B cell (primary cell): Measurements from ENCODE around the gene NFKBIZ. TPM values are rescaled to one million over a fixed set of nuclear protein-coding genes. Genes with fewer than 3 reads are reported as not detected.

ENCODE experiments used
- ATAC-seq: fragments of 200-7000 bp; cut with Tn5 transposase; one replicate; pipeline ENCODE4 v1.10.0; 2021; ENCODE audit warnings: low read depth, mild to moderate bottlenecking, moderate number of reproducible peaks, moderate library complexity
- CTCF ChIA-PET: fragments of 350-600 bp; sonication (Branson Sonifier 250); formaldehyde crosslinking; loops from one replicate; lab custom pipeline; 2021; ENCODE audit warnings: antibody characterized with exemption, inconsistent platforms; lab: Charles Lee
- POLR2A ChIA-PET: fragments of 350-600 bp; sonication (Branson Sonifier 250); formaldehyde crosslinking; loops from one replicate; lab custom pipeline; 2021; ENCODE audit warnings: antibody characterized with exemption; lab: Charles Lee
- DNase-seq: peaks from one replicate; pipeline ENCODE4 v3.0.0; 2013
- H2AFZ ChIP-seq: 2 replicates; pipeline ENCODE4 v1.6.1; 2012; ENCODE audit warnings: mild to moderate bottlenecking, low read depth, low read length; ENCODE audit not compliant: insufficient read depth, poor library complexity, severe bottlenecking
- H3K27ac ChIP-seq, 2 donors: 1 replicate in 1 of 2; 2 replicates in 1 of 2; pipeline ENCODE4 v1.5.1; 2012 to 2013; ENCODE audit warnings: low read length in 2 of 2, mild to moderate bottlenecking in 2 of 2, moderate library complexity in 1 of 2
- H3K27me3 ChIP-seq, 4 experiments: fragments of 200-600 bp in 1 of 4; sonication (generic) in 1 of 4; replicated peaks in 1 of 4; 1 replicate in 2 of 4; 2 replicates in 2 of 4; pipeline versions ENCODE4 v1.6.1 to v1.7.0; 2013 to 2016; ENCODE audit warnings: low read length in 3 of 4, mild to moderate bottlenecking in 2 of 4, mixed read lengths in 1 of 4, moderate library complexity in 1 of 4; ENCODE audit not compliant: insufficient read depth in 4 of 4, control insufficient read depth in 3 of 4; ENCODE audit errors: control extremely low read depth in 1 of 4
- H3K36me3 ChIP-seq, 2 experiments: replicated peaks in 1 of 2; 1 replicate in 1 of 2; 2 replicates in 1 of 2; pipeline versions ENCODE4 v1.6.1 to v1.7.1; 2013; ENCODE audit warnings: low read length in 1 of 2; ENCODE audit not compliant: insufficient read depth in 2 of 2, control insufficient read depth in 1 of 2; ENCODE audit errors: control extremely low read depth in 1 of 2, extremely low read depth in 1 of 2
- H3K4me1 ChIP-seq, 2 donors: fragments of 200-600 bp in 1 of 2; sonication (generic) in 1 of 2; 1 replicate in 1 of 2; 2 replicates in 1 of 2; pipeline versions ENCODE4 v1.5.1 to v1.6.1; 2013 to 2017; ENCODE audit warnings: low read length in 2 of 2; ENCODE audit not compliant: control insufficient read depth in 2 of 2, insufficient read depth in 2 of 2
- H3K4me2 ChIP-seq: replicated peaks from 2 replicates; pipeline ENCODE3; 2012; ENCODE audit warnings: mild to moderate bottlenecking, low read depth, low read length; ENCODE audit not compliant: poor library complexity, severe bottlenecking
- H3K4me3 ChIP-seq, 5 experiments: fragments of 200-600 bp in 1 of 5; sonication (generic) in 1 of 5; 1 replicate in 3 of 5; 2 replicates in 2 of 5; pipeline versions ENCODE4 v1.5.1 to v1.7.0; 2011 to 2016; ENCODE audit warnings: low read length in 4 of 5, mild to moderate bottlenecking in 4 of 5, low read depth in 2 of 5, control low read depth in 1 of 5, moderate library complexity in 1 of 5; ENCODE audit not compliant: insufficient read depth in 1 of 5; ENCODE audit errors: control extremely low read depth in 1 of 5, extremely low read depth in 1 of 5
- H3K79me2 ChIP-seq: fragments of 200-600 bp; sonication (generic); one replicate; pipeline ENCODE4 v1.6.0; 2016; ENCODE audit warnings: low read length; ENCODE audit not compliant: control insufficient read depth, insufficient read depth
- H3K9ac ChIP-seq: fragments of 200-600 bp; sonication (generic); 2 replicates; pipeline ENCODE4 v1.6.1; 2017; ENCODE audit warnings: mild to moderate bottlenecking, low read length, moderate library complexity
- H3K9me3 ChIP-seq, 3 donors: one replicate each; pipeline versions ENCODE4 v1.6.1 to v1.7.1; 2013; ENCODE audit warnings: low read length in 2 of 3; ENCODE audit not compliant: control insufficient read depth in 2 of 3, insufficient read depth in 1 of 3; ENCODE audit errors: control extremely low read depth in 1 of 3
- H4K20me1 ChIP-seq: 2 replicates; pipeline ENCODE4 v1.6.0; 2012; ENCODE audit warnings: mild to moderate bottlenecking, low read length; ENCODE audit not compliant: insufficient read depth, control insufficient read depth, poor library complexity, severe bottlenecking
- H3K27ac Mint-ChIP-seq: one replicate; pipeline ENCODE4 v1.8.0; 2021; ENCODE audit warnings: mixed read lengths
- H3K27me3 Mint-ChIP-seq: one replicate; pipeline ENCODE4 v1.8.0; 2021; ENCODE audit warnings: mixed read lengths
- H3K4me1 Mint-ChIP-seq: one replicate; pipeline ENCODE4 v1.8.0; 2021; ENCODE audit warnings: mixed read lengths
- H3K4me3 Mint-ChIP-seq: one replicate; pipeline ENCODE4 v1.8.0; 2021; ENCODE audit warnings: mixed read lengths
- H3K9me3 Mint-ChIP-seq: one replicate; pipeline ENCODE4 v1.8.0; 2022; ENCODE audit warnings: mixed read lengths; ENCODE audit not compliant: insufficient read depth
- EZH2 ChIP-seq: IDR thresholded peaks from 2 replicates; pipeline ENCODE4 v1.6.1; 2012; ENCODE audit warnings: borderline replicate concordance, low read depth, mild to moderate bottlenecking, moderate library complexity, low read length; ENCODE audit not compliant: insufficient read depth, poor library complexity, severe bottlenecking
- whole genome bisulfite sequencing: methylation state at CpG from one replicate; pipeline ENCODE4 v1.1.5; 2013; ENCODE audit warnings: missing lambda C conversion rate; ENCODE audit not compliant: insufficient coverage; 5-methylcytosine and 5-hydroxymethylcytosine counted together
- intact Hi-C: fragments of 100-400 bp; cut with micrococcal nuclease; formaldehyde crosslinking; loops from one replicate; pipeline ENCODE4 v1.10.0; 2022
- polyA minus RNA-seq: library from RNA; depleted of rRNA, polyadenylated mRNA; stranded (reverse); fragments of >200 nt; gene quantifications from 2 replicates; pipeline ENCODE4 v1.2.3, GENCODE V29; 2012
- polyA plus RNA-seq: library from polyadenylated mRNA; depleted of rRNA; stranded (reverse); fragments of >200 nt; gene quantifications from 2 replicates; pipeline ENCODE4 v1.2.3, GENCODE V29; 2012
- total RNA-seq, 2 donors: library from RNA; stranded (reverse); fragments of 120-200 nt in 1 of 2; gene quantifications; 1 replicate in 1 of 2; 2 replicates in 1 of 2; pipeline versions ENCODE4 v1.2.3 to v1.2.4, GENCODE V29; 2013 to 2022
- TF ChIP-seq, protein P1 (sequence below): fragments of 200-600 bp; IDR thresholded peaks from one replicate; pipeline ENCODE4 v1.8.0; 2022; ENCODE audit warnings: antibody characterized with exemption, mild to moderate bottlenecking

The NFKBIZ gene, protein sequence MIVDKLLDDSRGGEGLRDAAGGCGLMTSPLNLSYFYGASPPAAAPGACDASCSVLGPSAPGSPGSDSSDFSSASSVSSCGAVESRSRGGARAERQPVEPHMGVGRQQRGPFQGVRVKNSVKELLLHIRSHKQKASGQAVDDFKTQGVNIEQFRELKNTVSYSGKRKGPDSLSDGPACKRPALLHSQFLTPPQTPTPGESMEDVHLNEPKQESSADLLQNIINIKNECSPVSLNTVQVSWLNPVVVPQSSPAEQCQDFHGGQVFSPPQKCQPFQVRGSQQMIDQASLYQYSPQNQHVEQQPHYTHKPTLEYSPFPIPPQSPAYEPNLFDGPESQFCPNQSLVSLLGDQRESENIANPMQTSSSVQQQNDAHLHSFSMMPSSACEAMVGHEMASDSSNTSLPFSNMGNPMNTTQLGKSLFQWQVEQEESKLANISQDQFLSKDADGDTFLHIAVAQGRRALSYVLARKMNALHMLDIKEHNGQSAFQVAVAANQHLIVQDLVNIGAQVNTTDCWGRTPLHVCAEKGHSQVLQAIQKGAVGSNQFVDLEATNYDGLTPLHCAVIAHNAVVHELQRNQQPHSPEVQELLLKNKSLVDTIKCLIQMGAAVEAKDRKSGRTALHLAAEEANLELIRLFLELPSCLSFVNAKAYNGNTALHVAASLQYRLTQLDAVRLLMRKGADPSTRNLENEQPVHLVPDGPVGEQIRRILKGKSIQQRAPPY
- 141 and 157 TPM in 2 replicates for total RNA-seq
- 62.3 TPM for total RNA-seq (2013)
- polyA plus RNA-seq = 114 and 133 TPM in 2 replicates
- 159 and 315 TPM in 2 replicates for polyA minus RNA-seq

DNA sequence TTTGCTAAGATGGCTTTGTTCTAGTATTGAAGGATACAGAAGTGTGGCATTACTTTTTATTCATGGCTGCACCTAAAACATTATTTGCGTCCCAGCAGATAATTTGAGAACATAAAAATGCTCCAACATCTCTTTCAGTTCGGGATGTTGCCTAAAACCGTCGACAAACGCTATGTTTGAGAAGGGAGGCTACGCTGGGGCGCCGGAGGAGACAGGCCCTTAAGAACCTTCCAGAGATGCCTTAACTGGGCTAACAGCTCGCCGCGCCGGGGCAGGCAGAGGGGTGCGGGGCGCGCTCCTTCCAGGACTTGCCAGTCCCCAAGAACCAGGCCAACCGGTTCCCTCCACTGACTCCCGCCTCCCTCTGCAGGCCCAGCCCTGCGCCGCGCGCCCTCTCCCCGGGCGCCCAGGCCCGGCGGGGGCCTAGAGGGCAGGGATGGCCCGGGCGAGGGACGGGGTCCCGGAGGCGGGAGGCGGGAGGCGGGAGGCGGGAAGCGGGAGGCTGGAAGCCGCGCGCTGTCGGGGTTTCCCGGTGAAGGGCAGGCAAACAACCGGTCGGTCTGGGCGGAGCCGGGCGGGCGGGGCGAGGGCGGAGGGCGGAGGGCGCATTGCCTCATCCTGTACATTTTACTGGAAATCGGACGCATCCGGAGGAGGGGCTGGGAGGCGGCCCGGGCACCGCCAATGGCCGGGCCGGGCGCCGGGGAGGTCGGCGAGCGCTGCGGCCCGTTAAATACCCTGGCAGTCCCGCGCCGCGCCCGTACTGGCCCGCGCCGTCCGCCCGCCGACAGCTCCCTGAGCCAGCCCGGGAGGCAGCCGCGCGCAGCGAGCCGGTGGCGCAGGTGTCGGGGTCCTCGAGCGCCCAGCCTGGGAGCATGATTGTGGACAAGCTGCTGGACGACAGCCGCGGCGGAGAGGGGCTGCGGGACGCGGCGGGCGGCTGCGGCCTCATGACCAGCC is at the start of gene NFKBIZ:
Gene NFKBIZ (plus strand): TSS at position 761 of the 960 bp plus-strand sequence. CDS start 115 bp downstream, at position 876.
- Histone ChIP-seq H3K4me1 (peaks cover 18 to 36% of the 10 kb centered on the region in 2 donors), H3K9me3 (no peaks in the 10 kb centered on the region), H2AFZ (peak within 1 kb of the TSS; percentile 72), H4K20me1 (peaks cover 26% of the 10 kb centered on the region), H3K4me3 (peak within 1 kb of the TSS; percentile 87 to 100 (median 94)), H3K4me2 (peak within 1 kb of the TSS; percentile 75), H3K27me3 (no peaks in the 10 kb centered on the region), H3K27ac (peak within 1 kb of the TSS; percentile 84 to 92), H3K9ac (peak within 1 kb of the TSS; percentile 97), H3K36me3 (peaks cover 6 to 21% of the 10 kb centered on the region in 2 experiments), H3K79me2 (peaks cover 56% of the 10 kb centered on the region)
- H3K27me3 Mint-ChIP-seq = no peaks in the 10 kb centered on the region
- ChIA-PET CTCF (interaction anchor here (0.8 to 4.7 kb wide), 21 partner anchors 10 to 380 kb away, joined by 3 to 57 read pairs (median 5); partner anchors contain the start of gene NXPE3), POLR2A (interaction anchor here (0.7 to 3.1 kb wide), 18 partner anchors 9 to 376 kb away, joined by 3 to 41 read pairs (median 4); partner anchors contain the start of gene ZBTB11)
- H3K4me1 Mint-ChIP-seq = peaks cover 50% of the 10 kb centered on the region
- ATAC-seq (peak; percentile 82), DNase-seq (peak; percentile 92)
- intact Hi-C loops = loop anchor here (1.0 to 2.0 kb wide), 5 partner anchors 12 to 87 kb away; partner anchors contain the start of gene NXPE3
- peak within 1 kb of the TSS; percentile 96 for H3K27ac Mint-ChIP-seq
- WGBS = 1% methylated on average over 94 of the region's 95 CpGs
- H3K4me3 Mint-ChIP-seq = peak within 1 kb of the TSS; percentile 99
- no peaks in the 10 kb centered on the region for H3K9me3 Mint-ChIP-seq
- TF ChIP-seq, protein P1, sequence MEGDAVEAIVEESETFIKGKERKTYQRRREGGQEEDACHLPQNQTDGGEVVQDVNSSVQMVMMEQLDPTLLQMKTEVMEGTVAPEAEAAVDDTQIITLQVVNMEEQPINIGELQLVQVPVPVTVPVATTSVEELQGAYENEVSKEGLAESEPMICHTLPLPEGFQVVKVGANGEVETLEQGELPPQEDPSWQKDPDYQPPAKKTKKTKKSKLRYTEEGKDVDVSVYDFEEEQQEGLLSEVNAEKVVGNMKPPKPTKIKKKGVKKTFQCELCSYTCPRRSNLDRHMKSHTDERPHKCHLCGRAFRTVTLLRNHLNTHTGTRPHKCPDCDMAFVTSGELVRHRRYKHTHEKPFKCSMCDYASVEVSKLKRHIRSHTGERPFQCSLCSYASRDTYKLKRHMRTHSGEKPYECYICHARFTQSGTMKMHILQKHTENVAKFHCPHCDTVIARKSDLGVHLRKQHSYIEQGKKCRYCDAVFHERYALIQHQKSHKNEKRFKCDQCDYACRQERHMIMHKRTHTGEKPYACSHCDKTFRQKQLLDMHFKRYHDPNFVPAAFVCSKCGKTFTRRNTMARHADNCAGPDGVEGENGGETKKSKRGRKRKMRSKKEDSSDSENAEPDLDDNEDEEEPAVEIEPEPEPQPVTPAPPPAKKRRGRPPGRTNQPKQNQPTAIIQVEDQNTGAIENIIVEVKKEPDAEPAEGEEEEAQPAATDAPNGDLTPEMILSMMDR = no peak
- TF ChIP-seq EZH2 = no peak
